Upper lobe of right lung (tissue), 1 donor: Measurements from ENCODE around the gene ACTL7A. TPM values are rescaled to one million over a fixed set of nuclear protein-coding genes. Genes with fewer than 3 reads are reported as not detected.
"Not testable (repeated sequence)": the region's sequence is repeated elsewhere in the genome, so short reads cannot be mapped to it uniquely, and the experiment has no call there.

Experiments
- ATAC-seq: fragments of 200-7000 bp; cut with Tn5 transposase; one replicate; pipeline ENCODE4 v1.9.1; 2020; ENCODE audit warnings: mild to moderate bottlenecking, moderate library complexity
- DNase-seq: peaks from one replicate; pipeline ENCODE4 v3.0.0-alpha.2; 2020
- H3K27ac ChIP-seq: fragments of 200-600 bp; one replicate; pipeline ENCODE4 v1.8.0; 2022
- H3K27me3 ChIP-seq: fragments of 200-600 bp; one replicate; pipeline ENCODE4 v1.8.0; 2022; ENCODE audit warnings: mild to moderate bottlenecking
- H3K36me3 ChIP-seq: fragments of 200-600 bp; one replicate; pipeline ENCODE4 v1.8.0; 2022
- H3K4me1 ChIP-seq: fragments of 200-600 bp; one replicate; pipeline ENCODE4 v1.8.0; 2022
- H3K4me3 ChIP-seq: fragments of 200-600 bp; one replicate; pipeline ENCODE4 v1.8.0; 2022; ENCODE audit warnings: mild to moderate bottlenecking
- H3K9me3 ChIP-seq: fragments of 200-600 bp; one replicate; pipeline ENCODE4 v1.8.0; 2022
- intact Hi-C: fragments of 100-400 bp; cut with DNase I; formaldehyde crosslinking; loops from one replicate; pipeline ENCODE4 v1.11.0; 2022
- total RNA-seq: library from RNA; stranded (reverse); fragmentation: NEBNext Ultra II Directional; extraction: Animal tissue kit (Norgen Biotek cat#: 25700); gene quantifications from one replicate; pipeline ENCODE4 v1.2.1, GENCODE V29; 2021
- TF ChIP-seq, protein P1 (sequence below): fragments of 200-600 bp; IDR thresholded peaks from one replicate; pipeline ENCODE4 v1.8.0; 2022; ENCODE audit warnings: antibody characterized with exemption
- donor health status: DM: no; HTN: yes; CAD: no; lungs with severe emphysema.

The ACTL7A gene
- total RNA-seq, 1 donor from 2014 or later, result not detected

- intact Hi-C loops, result no loop called here
- Histone ChIP-seq H3K4me1 (no peaks in the 10 kb centered on the region), H3K27ac (no peak overlapping the region), H3K27me3 (no peaks in the 10 kb centered on the region), H3K36me3 (no peaks in the 10 kb centered on the region), H3K9me3 (no peaks in the 10 kb centered on the region), H3K4me3 (no peak overlapping the region)
- DNase-seq (no peak), ATAC-seq (peak; percentile 33)
- TF ChIP-seq, protein P1, sequence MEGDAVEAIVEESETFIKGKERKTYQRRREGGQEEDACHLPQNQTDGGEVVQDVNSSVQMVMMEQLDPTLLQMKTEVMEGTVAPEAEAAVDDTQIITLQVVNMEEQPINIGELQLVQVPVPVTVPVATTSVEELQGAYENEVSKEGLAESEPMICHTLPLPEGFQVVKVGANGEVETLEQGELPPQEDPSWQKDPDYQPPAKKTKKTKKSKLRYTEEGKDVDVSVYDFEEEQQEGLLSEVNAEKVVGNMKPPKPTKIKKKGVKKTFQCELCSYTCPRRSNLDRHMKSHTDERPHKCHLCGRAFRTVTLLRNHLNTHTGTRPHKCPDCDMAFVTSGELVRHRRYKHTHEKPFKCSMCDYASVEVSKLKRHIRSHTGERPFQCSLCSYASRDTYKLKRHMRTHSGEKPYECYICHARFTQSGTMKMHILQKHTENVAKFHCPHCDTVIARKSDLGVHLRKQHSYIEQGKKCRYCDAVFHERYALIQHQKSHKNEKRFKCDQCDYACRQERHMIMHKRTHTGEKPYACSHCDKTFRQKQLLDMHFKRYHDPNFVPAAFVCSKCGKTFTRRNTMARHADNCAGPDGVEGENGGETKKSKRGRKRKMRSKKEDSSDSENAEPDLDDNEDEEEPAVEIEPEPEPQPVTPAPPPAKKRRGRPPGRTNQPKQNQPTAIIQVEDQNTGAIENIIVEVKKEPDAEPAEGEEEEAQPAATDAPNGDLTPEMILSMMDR, result no peak
Measured at GRCh38 chr9:108835831-108836230, 26.2 kb upstream of the ACTL7A start.

DNA sequence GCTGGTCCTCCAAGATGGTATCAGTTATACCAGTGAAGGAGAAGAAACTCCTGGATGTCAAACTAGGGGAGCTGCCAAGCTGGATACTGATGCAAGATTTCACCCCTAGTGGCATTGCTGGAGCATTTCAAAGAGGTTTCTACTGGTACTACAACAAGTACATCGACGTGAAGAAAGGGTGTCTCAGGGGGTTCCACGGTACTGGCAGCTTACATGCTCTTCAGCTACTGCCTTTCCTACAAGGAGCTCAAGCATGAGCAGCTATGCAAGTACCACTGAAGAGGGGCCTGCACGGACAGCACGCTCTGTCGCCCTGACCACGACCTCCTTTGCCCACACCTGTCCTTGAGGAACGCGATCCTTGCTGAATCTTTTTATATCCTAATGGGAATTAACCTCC is 25.7 kb upstream of the ACTL7A start:
- Histone ChIP-seq H3K9me3 (no peaks in the 10 kb centered on the region), H3K4me3 (no peak overlapping the region), H3K27me3 (no peaks in the 10 kb centered on the region), H3K4me1 (no peaks in the 10 kb centered on the region), H3K27ac (no peak overlapping the region), H3K36me3 (no peaks in the 10 kb centered on the region)
- TF ChIP-seq, protein P1, result no peak
- no peak for DNase-seq
- no peak for ATAC-seq
- intact Hi-C loops, result no loop called here

DNA sequence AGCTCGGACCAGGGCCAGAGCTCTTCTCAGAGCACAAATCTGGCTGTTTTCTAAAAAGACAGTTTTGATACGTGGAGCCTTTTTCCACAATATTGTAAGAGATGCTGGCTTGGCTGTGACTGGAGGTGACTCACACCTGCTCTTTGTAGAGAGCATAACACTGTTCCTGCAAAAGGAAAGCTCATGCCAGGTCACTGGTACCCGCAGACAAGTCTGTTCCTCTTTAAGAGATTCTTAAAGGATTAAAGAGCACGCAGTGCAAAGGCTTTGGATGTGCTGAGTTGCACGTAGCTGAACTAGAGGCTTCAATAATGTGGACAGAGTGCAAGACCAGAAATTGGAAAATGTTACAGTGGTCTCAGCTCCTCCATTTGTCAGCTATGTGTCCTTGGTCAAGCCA is 25.3 kb upstream of the ACTL7A start:
- no peak for DNase-seq
- Histone ChIP-seq H3K4me1 (no peaks in the 10 kb centered on the region), H3K36me3 (no peaks in the 10 kb centered on the region), H3K27ac (no peak overlapping the region), H3K27me3 (no peaks in the 10 kb centered on the region), H3K9me3 (no peaks in the 10 kb centered on the region), H3K4me3 (no peak overlapping the region)
- no peak for ATAC-seq
- TF ChIP-seq, protein P1, result no peak
- intact Hi-C loops, result no loop called here

DNA sequence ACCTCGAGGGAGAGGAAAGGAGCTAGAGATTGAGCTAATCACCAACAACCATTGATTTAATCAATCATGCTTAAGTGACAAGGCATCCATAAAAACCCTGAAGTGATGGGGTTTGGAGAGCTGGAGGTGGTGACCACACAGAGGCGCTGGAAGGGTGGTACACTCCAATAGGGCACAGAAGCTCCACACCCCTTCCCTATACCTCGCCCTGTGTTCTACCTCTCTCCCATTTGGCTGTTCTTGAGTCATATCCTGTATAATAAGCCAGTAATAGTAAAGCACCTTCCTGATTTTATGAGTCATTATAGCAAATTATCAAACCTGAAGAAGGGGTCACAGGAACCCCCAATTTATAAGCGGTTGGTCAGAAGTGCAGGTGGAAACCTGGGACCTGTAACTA is 24.5 kb upstream of the ACTL7A start:
- intact Hi-C loops, result no loop called here
- Histone ChIP-seq H3K27me3 (no peaks in the 10 kb centered on the region), H3K36me3 (no peaks in the 10 kb centered on the region), H3K4me1 (no peaks in the 10 kb centered on the region), H3K27ac (no peak overlapping the region), H3K9me3 (no peaks in the 10 kb centered on the region), H3K4me3 (no peak overlapping the region)
- DNase-seq (no peak), ATAC-seq (no peak)
- TF ChIP-seq, protein P1, result no peak

GRCh38 chr9:108838017-108838416 is 24.0 kb upstream of the ACTL7A start:
- Histone ChIP-seq H3K4me1 (no peaks in the 10 kb centered on the region), H3K9me3 (no peaks in the 10 kb centered on the region), H3K27me3 (no peaks in the 10 kb centered on the region), H3K4me3 (no peak overlapping the region), H3K27ac (no peak overlapping the region), H3K36me3 (no peaks in the 10 kb centered on the region)
- intact Hi-C loops, result no loop called here
- DNase-seq, result no peak
- TF ChIP-seq, protein P1, result no peak
- no peak for ATAC-seq

- H3K27me3 ChIP-seq, H3K4me3 ChIP-seq, H3K27ac ChIP-seq, H3K9me3 ChIP-seq, H3K4me1 ChIP-seq, ATAC-seq, intact Hi-C loops, DNase-seq, H3K36me3 ChIP-seq: not testable (repeated sequence)
Measured at GRCh38 chr9:108839561-108839960, 22.5 kb upstream of the ACTL7A start.
